ENCODE data around the gene PSD.

DNA sequence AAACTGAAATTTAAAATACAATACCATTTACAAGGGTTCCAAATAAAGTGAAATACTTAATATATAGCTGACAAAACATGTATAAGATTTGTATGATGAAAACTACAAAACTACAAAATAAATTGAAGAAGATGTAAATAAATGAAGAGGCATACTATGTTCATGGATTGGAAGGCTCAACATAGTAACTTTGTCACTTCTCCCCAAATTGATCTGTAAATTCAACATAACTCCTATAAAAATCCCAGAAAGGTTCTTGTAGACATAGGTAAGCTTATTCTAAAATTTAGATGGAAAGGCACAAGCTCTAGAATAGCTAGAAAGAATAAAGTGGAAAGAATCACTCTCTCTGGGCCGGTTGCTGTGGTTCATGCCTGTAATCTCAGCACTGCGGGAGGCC lies 47.3 kb downstream of the PSD start:
- TF ChIP-seq, protein P1, sequence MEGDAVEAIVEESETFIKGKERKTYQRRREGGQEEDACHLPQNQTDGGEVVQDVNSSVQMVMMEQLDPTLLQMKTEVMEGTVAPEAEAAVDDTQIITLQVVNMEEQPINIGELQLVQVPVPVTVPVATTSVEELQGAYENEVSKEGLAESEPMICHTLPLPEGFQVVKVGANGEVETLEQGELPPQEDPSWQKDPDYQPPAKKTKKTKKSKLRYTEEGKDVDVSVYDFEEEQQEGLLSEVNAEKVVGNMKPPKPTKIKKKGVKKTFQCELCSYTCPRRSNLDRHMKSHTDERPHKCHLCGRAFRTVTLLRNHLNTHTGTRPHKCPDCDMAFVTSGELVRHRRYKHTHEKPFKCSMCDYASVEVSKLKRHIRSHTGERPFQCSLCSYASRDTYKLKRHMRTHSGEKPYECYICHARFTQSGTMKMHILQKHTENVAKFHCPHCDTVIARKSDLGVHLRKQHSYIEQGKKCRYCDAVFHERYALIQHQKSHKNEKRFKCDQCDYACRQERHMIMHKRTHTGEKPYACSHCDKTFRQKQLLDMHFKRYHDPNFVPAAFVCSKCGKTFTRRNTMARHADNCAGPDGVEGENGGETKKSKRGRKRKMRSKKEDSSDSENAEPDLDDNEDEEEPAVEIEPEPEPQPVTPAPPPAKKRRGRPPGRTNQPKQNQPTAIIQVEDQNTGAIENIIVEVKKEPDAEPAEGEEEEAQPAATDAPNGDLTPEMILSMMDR (conservative IDR thresholded peaks at IDR 0.05 in 1 of 2, IDR thresholded peaks at IDR 0.05 in 1 of 2; ENCODE audit: extremely low read depth in 1 of 2, insufficient read depth in 1 of 2, low read depth in 1 of 2, low read length in 2 of 2), result no peak
- TF ChIP-seq EZH2 (IDR thresholded peaks at IDR 0.05; ENCODE audit: borderline replicate concordance, low read length), result no peak
